HS-5 (cell line): Measurements from ENCODE around the gene CRYGS.
"Not testable (repeated sequence)": the region's sequence is repeated elsewhere in the genome, so short reads cannot be mapped to it uniquely, and the experiment has no call there.

Source experiments
- DNase-seq: peaks from one replicate; pipeline ENCODE4 v3.0.0-alpha.2; 2012; ENCODE audit warnings: low read depth

CRYGS gene

GRCh38 chr3:186552408-186553031 lies 8.3 kb upstream of the CRYGS start:
- no peak for DNase-seq

- no peak for DNase-seq
Measured at GRCh38 chr3:186551387-186551786, 7.2 kb upstream of the CRYGS start.

- no peak for DNase-seq
Measured at GRCh38 chr3:186549497-186549896, 5.3 kb upstream of the CRYGS start.

GRCh38 chr3:186540835-186541226 lies 3.3 kb downstream of the CRYGS start:
- no peak for DNase-seq

GRCh38 chr3:186540221-186540834 lies 3.9 kb downstream of the CRYGS start:
- DNase-seq, result peak; percentile 58

- DNase-seq, result no peak
Measured at GRCh38 chr3:186538779-186539178, 5.4 kb downstream of the CRYGS start.

GRCh38 chr3:186536883-186537844 lies 7.0 kb downstream of the CRYGS start:
- DNase-seq, result no peak

- DNase-seq, result no peak
Measured at GRCh38 chr3:186534113-186534669, 10.0 kb downstream of the CRYGS start.

- no peak for DNase-seq
Measured at GRCh38 chr3:186532598-186533072, 11.5 kb downstream of the CRYGS start.

GRCh38 chr3:186531694-186532093 lies 12.5 kb downstream of the CRYGS start:
- DNase-seq, result not testable (repeated sequence)

- DNase-seq, result no peak
Measured at GRCh38 chr3:186530415-186530814, 13.8 kb downstream of the CRYGS start.

GRCh38 chr3:186529201-186529999 lies 14.8 kb downstream of the CRYGS start:
- no peak for DNase-seq

GRCh38 chr3:186526256-186526606 lies 17.9 kb downstream of the CRYGS start:
- no peak for DNase-seq

- DNase-seq, result no peak
Measured at GRCh38 chr3:186525369-186526255, 18.6 kb downstream of the CRYGS start.

- no peak for DNase-seq
Measured at GRCh38 chr3:186524616-186525015, 19.6 kb downstream of the CRYGS start.

- no peak for DNase-seq
Measured at GRCh38 chr3:186523434-186523833, 20.7 kb downstream of the CRYGS start.

GRCh38 chr3:186523022-186523421 lies 21.2 kb downstream of the CRYGS start:
- DNase-seq, result no peak

GRCh38 chr3:186520957-186521842 lies 23.0 kb downstream of the CRYGS start:
- DNase-seq, result no peak

- no peak for DNase-seq
Measured at GRCh38 chr3:186520431-186520830, 23.7 kb downstream of the CRYGS start.
